ENCODE measurements around the gene SNX5.

SNX5 gene

GRCh38 chr20:17940224-17940971, 28.2 kb downstream of the SNX5 start:
- DNase-seq (ENCODE audit: low read depth in 2 of 2), result no peak

GRCh38 chr20:17939622-17940223, 28.9 kb downstream of the SNX5 start:
- no peak for DNase-seq (ENCODE audit: low read depth in 2 of 2)

DNA sequence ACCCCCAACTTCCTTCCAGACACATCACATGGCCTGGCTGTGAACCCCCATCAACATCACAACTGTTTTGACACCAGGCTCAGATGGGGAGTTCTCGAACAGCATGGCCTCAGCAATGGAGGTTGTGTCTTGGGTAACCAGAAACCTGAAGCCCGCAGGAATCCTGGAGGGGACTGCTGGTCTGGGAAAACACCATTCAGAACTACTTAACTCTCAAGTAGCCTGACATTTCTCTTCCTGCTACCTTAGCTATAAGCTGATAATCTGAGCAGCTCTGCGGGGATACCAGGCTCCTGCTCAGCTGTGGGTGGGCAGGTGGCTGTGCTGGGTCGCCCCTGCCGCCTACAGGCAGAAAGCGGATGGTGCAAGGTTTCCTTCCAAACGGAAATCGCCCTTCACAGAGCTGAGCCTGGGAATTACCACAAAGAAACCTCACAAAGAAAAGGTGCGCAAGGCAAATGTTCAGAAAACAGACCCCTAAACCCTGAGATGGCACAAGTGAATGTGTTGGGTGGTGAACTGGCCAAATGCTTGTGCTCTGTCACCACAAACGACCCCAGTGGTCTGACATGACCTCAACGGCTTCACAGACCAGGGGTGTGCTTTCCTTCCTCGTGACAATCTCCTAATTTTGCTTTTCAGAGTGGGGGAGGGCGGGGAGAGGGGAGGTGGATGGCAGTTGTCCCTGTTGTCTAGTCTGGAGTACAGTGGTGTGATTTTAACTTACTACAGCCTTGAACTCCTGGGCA, 29.5 kb downstream of the SNX5 start:
- DNase-seq (ENCODE audit: low read depth in 2 of 2), result peak; percentile 36 to 53

GRCh38 chr20:17936761-17937732, 31.5 kb downstream of the SNX5 start:
- no peak for DNase-seq (ENCODE audit: low read depth in 2 of 2)

- DNase-seq (ENCODE audit: low read depth in 2 of 2), result no peak
Measured at GRCh38 chr20:17936286-17936760, 32.3 kb downstream of the SNX5 start.

DNA sequence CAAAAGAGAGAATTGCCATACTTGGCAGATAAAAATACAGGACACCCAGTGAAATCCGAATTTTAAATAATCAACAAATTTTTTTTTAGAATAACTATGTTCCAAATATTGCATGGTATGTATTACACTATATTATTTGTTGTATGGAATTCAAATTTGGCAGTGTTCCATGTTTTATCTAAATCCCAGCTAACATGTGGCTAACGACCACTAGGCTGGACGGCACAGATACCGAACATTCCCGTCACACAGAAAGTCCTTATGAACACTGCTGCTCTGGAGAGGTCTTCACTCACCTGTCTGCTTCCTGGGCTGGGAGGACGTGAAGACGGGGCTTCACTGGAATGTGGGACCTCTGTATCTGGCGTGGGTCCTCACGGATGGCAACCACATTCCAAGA, 32.8 kb downstream of the SNX5 start:
- DNase-seq (ENCODE audit: low read depth in 2 of 2), result no peak

DNA sequence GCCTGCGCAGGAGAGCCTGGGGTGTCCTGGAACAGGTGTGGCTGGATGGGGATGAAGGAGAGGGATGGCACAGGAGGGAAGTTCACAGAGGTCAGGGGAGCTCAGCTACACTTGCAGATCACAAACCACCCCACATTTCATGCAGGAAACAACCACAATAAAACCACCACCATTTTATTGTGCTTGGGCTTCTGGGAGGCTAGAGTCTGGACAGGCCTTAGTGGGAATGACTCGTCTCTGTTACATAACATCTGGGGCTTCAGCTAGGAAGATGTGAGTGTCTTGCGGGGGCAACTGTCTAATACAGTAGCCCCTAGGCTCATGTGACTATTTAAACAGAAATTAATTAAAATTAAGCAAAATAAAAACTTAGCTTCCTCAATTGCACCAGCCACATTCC, 33.4 kb downstream of the SNX5 start:
- no peak for DNase-seq (ENCODE audit: low read depth in 2 of 2)

- no peak for DNase-seq (ENCODE audit: low read depth in 2 of 2)
Measured at GRCh38 chr20:17934141-17934862, 34.3 kb downstream of the SNX5 start.

DNA sequence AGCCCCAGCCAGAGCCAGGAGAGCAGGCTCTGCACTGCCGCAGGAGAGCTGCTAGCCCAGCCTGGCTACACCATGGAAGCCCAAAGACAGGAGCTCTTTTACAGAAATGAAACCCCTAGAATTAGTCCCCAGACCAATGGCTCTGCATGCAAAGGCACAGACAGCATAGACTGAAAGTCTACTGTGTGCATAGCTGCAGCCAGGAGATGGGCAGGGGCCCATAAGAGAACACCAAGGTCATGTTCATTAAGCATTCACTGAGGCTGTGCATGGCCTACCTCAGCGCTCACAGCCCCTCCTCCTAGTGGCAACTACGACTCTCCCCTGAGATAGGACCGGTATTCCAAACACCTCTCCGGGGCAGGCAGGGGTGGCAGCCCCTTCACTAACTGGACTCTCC, 34.9 kb downstream of the SNX5 start:
- no peak for DNase-seq (ENCODE audit: low read depth in 2 of 2)

DNA sequence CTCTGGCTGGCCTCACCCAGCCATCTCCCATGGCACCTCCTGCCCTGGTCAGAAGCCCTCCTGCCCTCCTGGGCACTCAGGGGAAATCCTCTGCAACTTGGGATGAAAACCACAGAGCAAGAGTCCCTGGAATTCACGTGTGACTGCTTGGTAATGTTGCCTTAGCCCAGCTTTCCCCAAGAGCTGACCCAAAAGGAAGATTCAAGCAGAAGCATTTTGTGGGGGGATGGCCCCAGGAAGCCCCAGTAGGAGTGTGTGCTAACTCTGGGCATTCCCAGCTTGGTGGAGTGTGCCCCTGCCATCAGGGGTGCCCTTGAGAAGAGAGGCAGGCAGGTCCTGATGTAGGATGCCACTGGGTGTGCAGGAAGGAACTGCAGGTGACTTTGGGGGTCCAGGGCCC, 35.5 kb downstream of the SNX5 start:
- DNase-seq (ENCODE audit: low read depth in 2 of 2), result no peak

DNA sequence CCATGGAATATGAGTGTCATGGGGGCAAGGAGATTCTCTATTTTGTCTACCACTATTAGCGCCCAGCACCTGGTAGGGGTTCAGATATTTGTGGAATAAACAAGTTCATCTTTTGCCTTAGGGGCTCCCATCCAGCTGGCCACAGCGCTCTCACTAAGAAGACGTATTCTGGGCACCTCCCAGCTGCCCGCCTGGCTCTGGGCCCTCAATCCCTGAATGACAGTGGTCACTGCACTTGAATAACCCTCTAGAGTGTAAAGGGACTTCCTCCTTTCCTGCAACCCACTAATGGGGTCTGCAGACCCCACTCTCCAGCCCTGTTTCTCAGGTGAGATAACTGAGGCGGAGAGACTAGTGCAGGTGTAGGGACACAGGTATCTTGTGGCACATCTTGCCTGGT, 36.2 kb downstream of the SNX5 start:
- DNase-seq (ENCODE audit: low read depth in 2 of 2), result no peak

DNA sequence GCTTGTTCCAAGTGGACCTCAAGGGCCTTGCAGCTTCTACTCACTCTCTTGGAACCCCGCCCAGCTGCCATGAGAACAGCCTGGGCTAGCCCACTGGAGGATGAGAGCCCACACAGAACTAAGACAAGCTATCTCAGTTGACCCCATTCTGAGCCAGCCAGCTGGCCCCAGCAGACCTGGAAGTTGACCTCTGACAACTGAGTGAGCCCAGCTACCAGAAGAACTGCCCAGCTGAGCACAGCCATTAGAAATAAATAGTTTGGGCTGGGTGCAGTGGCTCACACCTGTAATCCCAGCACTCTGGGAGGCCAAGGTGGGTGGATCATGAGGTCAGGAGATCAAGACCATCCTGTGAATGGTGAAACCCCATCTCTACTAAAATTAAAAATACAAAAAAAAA, 37.1 kb downstream of the SNX5 start:
- DNase-seq (ENCODE audit: low read depth in 2 of 2), result no peak

- no peak for DNase-seq (ENCODE audit: low read depth in 2 of 2)
Measured at GRCh38 chr20:17928633-17929311, 39.8 kb downstream of the SNX5 start.

DNA sequence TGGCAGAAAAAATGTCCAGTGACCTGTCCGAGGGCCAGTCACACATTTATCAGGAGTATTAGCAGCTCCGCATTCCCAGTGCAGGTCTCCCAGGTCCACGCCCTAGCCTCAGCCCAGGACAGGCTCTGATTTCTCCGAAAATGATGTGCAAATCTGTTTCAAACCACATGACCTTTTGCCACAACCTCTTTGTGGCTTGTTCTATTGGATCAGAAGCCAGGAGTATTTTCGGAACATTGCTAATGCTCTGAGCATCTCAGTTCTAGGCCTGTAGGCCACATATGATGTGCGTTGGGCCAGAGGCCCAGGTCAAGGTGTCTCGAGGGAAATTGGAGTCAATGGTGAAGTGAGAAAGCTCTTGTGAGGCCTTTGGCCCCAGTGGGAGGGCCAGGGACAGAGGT, 40.4 kb downstream of the SNX5 start:
- no peak for DNase-seq (ENCODE audit: low read depth in 2 of 2)

DNA sequence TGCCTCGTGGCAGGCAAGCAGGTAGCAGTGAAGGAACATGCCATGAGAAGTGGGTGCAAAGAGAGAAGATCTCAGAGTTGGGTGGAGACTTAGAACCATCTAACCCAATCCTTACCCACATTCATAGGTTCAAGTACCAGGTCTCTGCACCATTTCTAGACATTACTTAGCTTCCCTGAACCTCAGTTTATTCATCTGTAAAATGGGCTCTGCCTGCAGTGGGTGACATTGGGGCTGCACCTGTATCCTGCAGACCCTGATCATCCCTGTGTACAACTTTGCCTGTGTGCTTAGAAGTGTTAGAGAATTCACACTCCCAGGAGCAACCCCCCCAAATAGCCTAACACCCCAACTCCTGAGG, 42.7 kb downstream of the SNX5 start:
- DNase-seq (ENCODE audit: low read depth in 2 of 2), result no peak

- no peak for DNase-seq (ENCODE audit: low read depth in 2 of 2)
Measured at GRCh38 chr20:17925141-17925939, 43.3 kb downstream of the SNX5 start.

- DNase-seq (ENCODE audit: low read depth in 2 of 2), result no peak
Measured at GRCh38 chr20:17921774-17922173, 46.8 kb downstream of the SNX5 start.

DNA sequence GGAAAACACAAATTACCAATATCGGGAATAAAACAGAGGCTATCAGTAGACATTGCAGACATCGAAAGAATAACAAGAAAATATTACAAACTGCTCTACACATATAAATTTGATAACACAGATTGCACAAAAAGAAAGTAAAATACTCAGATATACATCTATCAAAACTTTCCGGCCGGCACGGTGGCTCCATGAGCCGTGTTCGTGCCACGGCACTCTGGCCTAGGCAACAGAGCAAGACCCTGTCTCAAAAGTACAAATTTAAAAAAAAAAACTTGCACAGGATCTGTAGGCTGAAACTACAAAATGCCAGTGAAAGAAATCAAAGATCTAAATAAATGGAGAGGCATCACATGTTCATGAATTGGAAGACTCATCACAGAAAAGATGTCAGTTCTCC, 49.4 kb downstream of the SNX5 start:
- no peak for DNase-seq (ENCODE audit: low read depth in 2 of 2)

- DNase-seq (ENCODE audit: low read depth in 2 of 2), result no peak
Measured at GRCh38 chr20:17917832-17918618, 50.6 kb downstream of the SNX5 start.

All from stimulated activated CD4-positive, alpha-beta T cell treated with anti-CD3 and anti-CD28 coated beads, Interleukin-15, amount 100 ng/mL, for 48 hours (primary cell).